Activated CD8-positive, alpha-beta memory T cell treated with anti-CD3 and anti-CD28 coated beads for 24 hours (primary cell): ENCODE data around the gene TPCN1.

Experiments
- DNase-seq: peaks from one replicate; pipeline ENCODE4 v3.0.0-alpha.2; 2020

TPCN1 gene

GRCh38 chr12:113291586-113291985, 70.3 kb downstream of the TPCN1 start:
- no peak for DNase-seq

GRCh38 chr12:113292091-113292490, 70.8 kb downstream of the TPCN1 start:
- no peak for DNase-seq

- DNase-seq, result no peak
Measured at GRCh38 chr12:113292547-113292946, 71.3 kb downstream of the TPCN1 start.

- DNase-seq, result no peak
Measured at GRCh38 chr12:113293100-113293499, 71.8 kb downstream of the TPCN1 start.

GRCh38 chr12:113295886-113296556, 74.8 kb downstream of the TPCN1 start:
- DNase-seq, result no peak

GRCh38 chr12:113296557-113297213, 75.4 kb downstream of the TPCN1 start:
- no peak for DNase-seq

- no peak for DNase-seq
Measured at GRCh38 chr12:113297214-113297587, 75.9 kb downstream of the TPCN1 start.

GRCh38 chr12:113297621-113298471, 76.6 kb downstream of the TPCN1 start:
- DNase-seq, result no peak

GRCh38 chr12:113298472-113298817, 77.2 kb downstream of the TPCN1 start:
- DNase-seq, result no peak

- DNase-seq, result no peak
Measured at GRCh38 chr12:113298861-113299545, 77.7 kb downstream of the TPCN1 start.

GRCh38 chr12:113299619-113300237, 78.5 kb downstream of the TPCN1 start:
- DNase-seq, result no peak

- DNase-seq, result no peak
Measured at GRCh38 chr12:113301811-113302210, 80.5 kb downstream of the TPCN1 start.

GRCh38 chr12:113302466-113302865, 81.2 kb downstream of the TPCN1 start:
- DNase-seq, result no peak

GRCh38 chr12:113302886-113303640, 81.8 kb downstream of the TPCN1 start:
- DNase-seq, result no peak

- DNase-seq, result no peak
Measured at GRCh38 chr12:113305281-113305856, 84.1 kb downstream of the TPCN1 start.

- DNase-seq, result no peak
Measured at GRCh38 chr12:113306382-113306781, 85.1 kb downstream of the TPCN1 start.

- DNase-seq, result no peak
Measured at GRCh38 chr12:113310489-113310888, 89.2 kb downstream of the TPCN1 start.

- no peak for DNase-seq
Measured at GRCh38 chr12:113314121-113314529, 92.9 kb downstream of the TPCN1 start.

GRCh38 chr12:113315358-113315757, 94.1 kb downstream of the TPCN1 start:
- DNase-seq, result no peak

- no peak for DNase-seq
Measured at GRCh38 chr12:113316155-113316554, 94.9 kb downstream of the TPCN1 start.

GRCh38 chr12:113317122-113317521, 95.9 kb downstream of the TPCN1 start:
- no peak for DNase-seq
